Stimulated activated CD4-positive, alpha-beta T cell treated with anti-CD3 and anti-CD28 coated beads, TNF-alpha, amount 100 ng/mL, for 24 hours (primary cell): ENCODE data around the gene GFY.

Source experiments
- DNase-seq, 3 experiments: peaks; one replicate each; pipeline ENCODE4 v3.0.0-alpha.2; 2020; ENCODE audit warnings: low read depth in 3 of 3

GFY gene, protein sequence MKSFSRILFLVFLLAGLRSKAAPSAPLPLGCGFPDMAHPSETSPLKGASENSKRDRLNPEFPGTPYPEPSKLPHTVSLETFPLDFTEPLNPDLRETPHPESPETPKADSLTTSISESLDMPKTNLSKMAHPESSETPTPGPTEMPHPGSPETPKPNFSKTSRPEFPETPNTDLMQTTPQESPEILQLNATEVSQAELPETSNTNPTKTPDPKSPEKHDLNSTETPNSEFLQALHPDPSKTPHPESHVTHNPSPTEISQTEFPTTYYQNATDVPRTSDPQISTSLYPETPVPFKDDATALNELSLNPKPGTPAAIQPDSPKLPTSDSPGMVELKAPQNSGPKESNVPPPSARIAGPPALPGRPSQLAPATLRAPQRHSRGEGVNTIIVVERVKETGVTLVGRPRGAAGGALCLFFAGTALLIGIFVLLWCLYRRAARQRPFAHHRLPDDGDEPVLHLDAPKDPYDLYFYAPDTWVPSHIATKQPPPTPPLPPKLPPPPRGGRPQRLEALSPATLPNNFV

DNA sequence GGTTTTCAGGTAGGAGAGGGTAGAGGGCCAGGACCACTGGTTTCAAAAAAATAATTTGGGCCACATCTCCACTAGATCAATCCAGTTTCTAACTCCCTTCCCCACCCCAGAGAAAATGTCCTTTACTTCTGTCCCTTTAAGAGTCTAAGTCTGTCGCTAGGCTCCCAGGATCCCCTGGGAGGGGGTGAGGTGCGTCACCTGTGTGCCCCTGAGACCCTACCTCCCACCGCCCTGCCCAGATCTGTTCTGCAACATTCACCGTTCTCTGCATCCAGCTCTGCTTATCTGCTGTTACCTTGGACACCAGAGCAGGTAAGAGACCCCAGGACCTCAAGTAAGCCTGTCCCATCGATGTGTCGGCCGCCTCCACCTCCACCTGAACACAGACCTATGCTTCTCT is at the start of gene GFY:
Gene GFY, plus strand, starts transcription at position 211 of the 400 bp plus-strand sequence. CDS start 1,043 bp downstream, outside the sequence.
- no peak for DNase-seq

DNA sequence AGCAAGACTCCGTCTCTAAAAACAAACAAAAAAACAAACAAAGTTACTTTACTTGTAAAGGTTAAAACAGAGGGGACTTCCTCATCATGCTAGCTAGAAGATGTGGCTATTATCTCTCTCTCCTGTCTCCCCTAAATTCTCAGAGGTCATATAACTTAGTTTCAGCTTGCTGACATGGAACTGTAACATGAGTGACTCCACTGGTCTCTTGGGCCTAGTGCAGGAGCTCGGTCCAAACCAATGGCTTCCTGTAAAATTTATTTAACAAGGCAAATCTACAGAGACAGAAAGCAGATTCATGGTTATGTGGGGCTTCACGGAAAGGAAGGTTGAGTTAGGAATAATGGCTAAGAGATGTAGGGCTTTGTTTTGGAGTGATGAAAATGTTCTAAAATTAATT is 46.7 kb upstream of the GFY start:
- no peak for DNase-seq

DNA sequence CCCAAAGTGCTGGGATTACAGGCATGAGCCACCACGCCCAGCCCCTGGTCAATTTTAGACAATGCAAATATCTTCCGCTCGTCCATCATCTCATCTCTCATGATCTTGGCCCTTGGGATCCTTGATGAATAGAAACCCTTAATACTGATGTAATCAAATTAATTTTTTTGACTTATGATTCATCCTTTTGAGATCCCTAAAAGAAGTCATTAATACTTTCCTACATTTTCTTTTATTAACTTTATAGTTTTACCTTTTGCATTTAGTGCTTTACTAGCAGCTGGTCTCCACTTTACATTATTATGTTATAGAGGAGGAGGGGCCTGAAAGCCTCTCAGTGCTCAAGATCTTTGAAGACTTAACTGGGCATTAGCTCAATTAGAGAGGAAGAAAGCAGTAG is 44.8 kb upstream of the GFY start:
- DNase-seq: no peak

DNA sequence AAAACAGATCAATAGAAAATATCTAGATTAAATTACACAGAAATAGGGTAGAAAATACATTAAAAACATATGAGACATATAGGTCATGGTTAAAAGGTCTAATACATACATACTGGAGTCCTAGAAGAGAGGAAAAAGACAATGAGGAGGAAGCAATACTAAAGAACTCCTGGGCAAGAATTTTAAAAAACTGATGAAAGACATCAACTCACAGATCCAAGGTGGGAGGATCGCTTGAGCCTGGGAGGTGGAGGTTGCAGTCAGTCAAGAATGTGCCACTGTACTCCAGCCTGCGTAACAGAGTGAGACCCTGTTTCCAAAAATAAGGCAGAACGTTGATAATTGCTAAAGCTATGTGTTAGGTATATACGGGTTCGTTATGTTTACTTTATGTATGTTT is 42.5 kb upstream of the GFY start:
- DNase-seq: no peak

DNA sequence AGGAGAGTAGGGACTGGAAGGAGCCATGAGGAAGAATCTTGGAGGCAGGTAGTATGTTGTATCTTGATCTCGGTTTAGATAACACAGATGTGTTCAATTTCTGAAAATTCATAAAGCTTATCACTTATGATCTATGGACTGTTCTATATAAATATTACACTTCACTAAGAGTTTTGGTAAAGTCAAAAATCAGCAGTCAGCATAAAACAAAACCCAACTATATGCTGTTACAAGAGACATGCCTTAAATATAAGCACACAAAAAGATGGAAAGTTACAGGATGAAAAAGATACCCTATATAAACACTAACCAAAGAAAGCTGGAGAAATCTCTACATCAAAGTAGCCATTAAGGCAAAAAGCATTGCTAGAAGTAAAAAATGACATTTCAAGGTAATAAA is 41.6 kb upstream of the GFY start:
- DNase-seq: no peak

DNA sequence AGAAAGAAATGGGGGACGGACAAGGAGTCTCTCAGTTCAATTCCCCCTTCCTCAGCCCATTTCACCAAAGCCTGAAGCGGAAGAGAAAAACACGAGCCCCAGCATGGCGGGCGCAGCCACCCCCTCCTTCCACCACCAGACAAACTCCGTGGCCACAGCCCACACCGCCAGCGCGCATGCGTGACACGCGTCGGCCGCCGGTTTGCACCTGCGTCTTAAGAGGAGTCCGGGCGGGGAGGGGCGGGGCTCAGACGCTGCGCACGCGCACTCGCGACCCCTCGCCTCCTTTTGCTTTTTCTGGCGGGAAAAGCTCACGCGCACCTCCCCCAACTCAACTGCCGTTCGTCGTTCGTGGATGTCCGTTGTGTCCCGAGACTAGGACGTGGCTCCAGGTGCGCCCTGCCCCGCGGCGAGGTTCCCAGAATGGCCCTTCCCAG is 37.2 kb upstream of the GFY start, which contains the start of gene KASH5:
Gene KASH5, plus strand, starts transcription at position 314 of the 437 bp plus-strand sequence. CDS start 2,635 bp downstream, outside the sequence.
- DNase-seq: peak; percentile 74 to 91 (median 78)

GRCh38 chr19:49389406-49389805 is 35.8 kb upstream of the GFY start:
- no peak for DNase-seq

GRCh38 chr19:49390131-49390928 is 34.9 kb upstream of the GFY start:
- no peak for DNase-seq

DNA sequence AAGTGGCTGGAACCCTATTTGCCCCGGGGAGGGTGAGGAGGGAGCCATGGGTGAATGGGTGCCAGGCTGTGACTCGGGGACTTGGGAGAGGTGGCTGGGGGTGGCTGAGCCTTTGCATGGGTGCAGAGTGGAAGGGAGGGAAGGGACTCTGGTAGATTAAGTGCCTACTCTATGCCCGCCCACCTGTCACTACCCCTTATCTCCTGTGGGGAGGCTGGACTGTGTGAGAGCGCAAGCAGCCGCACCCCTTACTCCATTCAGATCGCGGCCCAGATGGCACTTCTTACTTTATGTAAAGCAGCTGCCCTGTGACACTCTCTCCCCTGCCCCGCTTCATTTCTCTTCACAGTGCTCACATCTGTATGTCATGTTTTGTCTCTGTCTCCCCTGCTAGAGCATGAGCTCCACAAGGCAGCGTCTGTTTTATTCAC is 34.2 kb upstream of the GFY start:
- DNase-seq: no peak

- DNase-seq: peak; percentile 54 to 76 (median 71)
Measured at GRCh38 chr19:49391581-49392399, 33.4 kb upstream of the GFY start.

GRCh38 chr19:49393881-49394280 is 31.3 kb upstream of the GFY start:
- no peak for DNase-seq

GRCh38 chr19:49395581-49396407 is 29.4 kb upstream of the GFY start:
- no peak for DNase-seq

- no peak for DNase-seq
Measured at GRCh38 chr19:49396738-49397505, 28.3 kb upstream of the GFY start.

DNA sequence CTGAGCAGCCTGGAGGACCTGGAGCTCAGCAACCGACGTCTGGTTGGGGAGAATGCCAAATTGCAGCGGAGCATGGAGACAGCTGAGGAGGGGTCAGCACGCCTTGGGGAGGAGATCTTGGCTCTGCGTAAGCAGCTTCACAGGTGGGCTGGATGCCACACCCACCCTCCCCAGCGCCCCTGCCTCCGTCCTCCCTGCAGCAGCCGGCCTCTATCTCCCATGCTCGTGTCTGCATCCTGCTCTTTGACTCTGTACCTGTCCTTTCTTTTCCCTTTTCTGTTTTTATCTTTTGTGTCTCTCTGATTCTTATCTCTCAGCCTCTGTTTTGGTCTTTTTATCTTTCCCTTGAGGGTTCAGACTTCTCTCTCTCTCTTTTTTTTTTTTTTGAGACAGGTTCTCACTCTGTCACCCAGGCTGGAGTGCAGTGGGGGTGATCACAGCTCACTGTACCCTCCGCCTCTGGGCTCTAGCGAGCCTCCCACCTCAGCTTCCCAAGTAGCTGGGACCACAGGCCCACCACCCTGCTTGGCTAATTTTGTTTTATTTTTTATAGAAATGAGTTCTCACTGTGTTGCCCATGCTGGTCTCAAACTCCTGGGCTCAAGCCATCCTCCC is 27.1 kb upstream of the GFY start:
- no peak for DNase-seq

DNA sequence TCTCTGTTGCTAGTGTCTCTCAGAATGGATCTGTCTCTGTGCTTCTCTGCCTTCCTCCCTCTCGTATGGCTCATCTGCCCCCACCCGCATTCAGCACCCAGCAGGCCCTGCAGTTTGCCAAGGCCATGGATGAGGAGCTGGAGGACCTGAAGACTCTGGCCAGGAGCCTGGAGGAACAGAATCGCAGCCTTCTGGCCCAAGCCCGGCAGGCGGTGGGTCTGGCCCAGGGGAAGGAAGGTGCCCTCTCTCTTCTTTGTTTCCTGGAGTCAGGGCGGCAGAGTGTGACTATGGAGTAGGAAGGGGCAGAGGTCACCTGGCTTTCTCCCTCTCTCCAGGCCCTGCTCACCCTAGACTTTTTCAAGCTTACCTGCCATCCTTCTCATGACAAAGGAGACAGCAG is 26.3 kb upstream of the GFY start:
- DNase-seq: no peak

GRCh38 chr19:49400029-49400428 is 25.2 kb upstream of the GFY start:
- no peak for DNase-seq

DNA sequence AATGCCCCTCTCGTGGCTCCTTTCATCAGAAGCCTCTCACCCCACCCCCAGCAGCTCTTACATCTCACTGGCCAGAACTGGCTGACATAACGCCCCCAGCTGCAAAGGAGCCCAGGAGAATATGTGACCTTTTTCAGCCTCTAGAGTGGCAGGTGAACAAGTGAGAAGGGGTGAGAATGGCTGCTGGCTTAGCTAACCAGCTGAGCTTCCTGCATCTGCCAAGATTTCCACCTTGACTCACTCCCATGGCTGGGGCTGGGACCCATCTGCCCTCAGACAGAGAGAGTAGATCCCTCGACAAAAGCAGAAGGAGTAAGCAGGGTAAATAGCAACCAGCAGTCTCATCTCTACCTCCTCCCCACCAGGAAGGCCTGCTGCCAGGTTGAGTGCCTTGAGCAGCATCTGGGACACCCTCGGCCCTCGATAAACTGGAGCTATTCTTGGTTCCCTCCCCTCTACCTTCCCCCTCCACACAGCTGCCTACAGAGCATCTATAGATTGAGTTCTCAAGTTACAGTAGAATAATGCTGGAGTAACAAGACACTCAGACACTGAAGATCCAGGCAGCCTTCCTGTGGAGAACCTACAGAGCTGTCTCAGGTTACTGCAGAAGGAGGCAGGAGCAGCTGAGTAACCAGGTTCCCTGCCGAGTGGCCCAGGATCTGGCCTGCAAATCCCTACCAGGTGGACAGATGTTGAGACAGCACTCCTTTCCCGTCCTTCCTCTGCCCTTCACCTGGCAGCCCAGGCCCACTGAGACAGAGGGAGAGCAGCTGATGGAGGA is 21.6 kb upstream of the GFY start:
- no peak for DNase-seq

- no peak for DNase-seq
Measured at GRCh38 chr19:49407079-49407478, 18.1 kb upstream of the GFY start.
